Activated CD4-positive, alpha-beta T cell treated with anti-CD3 and anti-CD28 coated beads for 24 hours (primary cell): ENCODE results near the gene THAP3.
A peak's percentile ranks its signal among the peaks of the same experiment; 100 is the strongest.

ENCODE experiments used
- DNase-seq, 2 donors: peaks; one replicate each; pipeline ENCODE4 v3.0.0-alpha.2; 2020; ENCODE audit warnings: low read depth in 2 of 2

The THAP3 gene

DNA sequence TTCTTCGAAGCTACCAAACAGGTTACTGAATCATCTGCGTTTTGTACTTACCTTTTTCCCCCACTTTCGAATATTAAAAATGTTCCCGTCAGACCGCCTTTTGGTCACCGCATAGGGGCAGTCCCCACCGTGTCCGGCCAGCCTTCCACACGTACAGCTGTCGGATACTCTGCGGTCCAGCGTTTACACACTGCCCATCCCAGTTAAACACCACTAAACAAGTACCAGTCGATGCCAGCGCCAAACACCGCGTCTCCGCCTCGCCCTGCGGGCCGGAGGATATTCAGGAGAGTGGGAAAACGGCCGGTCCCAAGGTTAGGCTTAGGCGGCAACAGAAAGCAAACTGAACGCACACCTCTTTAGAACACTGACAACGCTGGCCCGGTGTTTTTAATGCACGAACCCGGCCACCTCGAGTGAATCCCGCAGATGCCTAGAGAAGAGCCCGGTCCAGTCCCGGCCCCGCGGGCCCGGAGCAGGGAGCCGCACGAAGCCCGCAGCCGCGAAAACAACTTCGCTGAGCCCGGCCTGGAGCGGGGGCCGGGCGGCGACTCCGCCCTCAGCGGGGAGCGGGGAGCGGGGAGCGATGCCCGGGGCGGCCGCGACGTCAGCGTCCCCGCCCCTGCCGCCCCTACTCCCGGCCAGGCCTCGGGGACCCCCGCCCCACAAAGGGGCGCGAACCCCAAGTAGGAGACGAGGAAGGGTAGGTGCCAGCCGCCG is 11.9 kb upstream of the THAP3 start:
- no peak for DNase-seq

DNA sequence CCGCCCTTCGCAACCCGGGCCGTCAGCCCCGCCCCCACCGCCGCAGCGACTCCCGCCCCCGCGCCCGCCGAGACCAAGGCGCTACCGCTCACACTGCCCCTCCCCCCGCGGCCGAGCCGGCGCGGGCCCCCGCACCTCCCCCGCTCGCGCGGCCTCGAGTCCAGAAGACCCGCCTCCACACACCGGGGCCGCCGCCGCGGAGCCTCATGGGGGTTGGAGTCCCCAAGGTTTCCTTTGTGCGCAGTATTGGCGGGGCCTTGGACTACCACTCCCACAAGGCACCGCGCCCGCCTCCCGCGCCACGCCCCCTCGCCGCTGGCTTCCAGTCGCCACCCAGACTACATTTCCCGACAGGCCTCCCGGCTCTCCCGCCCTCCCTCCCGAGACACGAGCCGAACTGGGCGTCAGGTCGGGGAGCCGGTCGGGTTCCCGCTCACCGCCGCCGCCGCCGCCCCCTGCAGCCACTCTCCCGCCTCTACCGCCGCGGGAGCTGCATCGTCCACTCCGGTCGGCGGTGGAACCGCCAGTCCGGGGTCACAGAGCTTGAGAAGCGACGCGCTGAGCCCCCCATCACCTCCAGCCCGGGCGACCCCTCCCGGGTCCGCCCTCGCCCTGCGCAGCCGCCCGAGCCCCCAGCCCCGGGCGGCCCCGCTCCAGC is 11.2 kb upstream of the THAP3 start, which contains the start of gene PHF13:
PHF13 (plus strand) TSS at position 371 of the 658 bp plus-strand sequence. CDS start 336 bp downstream, outside the sequence.
- peak; percentile 99 for DNase-seq

- DNase-seq: no peak
Observed at GRCh38 chr1:6614019-6614928, 10.4 kb upstream of the THAP3 start.

- no peak for DNase-seq
Observed at GRCh38 chr1:6614929-6615785, 9.5 kb upstream of the THAP3 start.

DNA sequence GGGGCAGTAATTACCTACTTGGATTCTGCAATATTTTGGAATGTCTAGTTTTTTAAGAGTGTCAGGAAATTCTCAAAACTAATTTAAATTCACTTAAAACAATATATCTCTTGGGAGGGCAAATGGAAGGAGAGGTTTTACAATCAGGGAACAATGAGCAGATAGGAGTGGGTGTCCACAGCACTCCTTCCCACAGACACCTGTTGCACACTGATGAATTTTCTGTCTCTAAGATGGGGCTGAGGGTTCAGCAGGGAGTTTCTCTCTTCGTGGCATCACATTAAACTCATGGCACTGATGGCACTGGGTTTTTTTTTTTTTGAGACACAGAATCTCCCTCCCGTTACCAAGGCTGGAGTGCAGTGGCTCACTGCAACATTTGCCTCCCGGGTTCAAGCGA is 5.6 kb upstream of the THAP3 start:
- no peak for DNase-seq

- no peak for DNase-seq
Observed at GRCh38 chr1:6621429-6622391, 3.0 kb upstream of the THAP3 start.

- DNase-seq: no peak
Observed at GRCh38 chr1:6622396-6623152, 2.1 kb upstream of the THAP3 start.

DNA sequence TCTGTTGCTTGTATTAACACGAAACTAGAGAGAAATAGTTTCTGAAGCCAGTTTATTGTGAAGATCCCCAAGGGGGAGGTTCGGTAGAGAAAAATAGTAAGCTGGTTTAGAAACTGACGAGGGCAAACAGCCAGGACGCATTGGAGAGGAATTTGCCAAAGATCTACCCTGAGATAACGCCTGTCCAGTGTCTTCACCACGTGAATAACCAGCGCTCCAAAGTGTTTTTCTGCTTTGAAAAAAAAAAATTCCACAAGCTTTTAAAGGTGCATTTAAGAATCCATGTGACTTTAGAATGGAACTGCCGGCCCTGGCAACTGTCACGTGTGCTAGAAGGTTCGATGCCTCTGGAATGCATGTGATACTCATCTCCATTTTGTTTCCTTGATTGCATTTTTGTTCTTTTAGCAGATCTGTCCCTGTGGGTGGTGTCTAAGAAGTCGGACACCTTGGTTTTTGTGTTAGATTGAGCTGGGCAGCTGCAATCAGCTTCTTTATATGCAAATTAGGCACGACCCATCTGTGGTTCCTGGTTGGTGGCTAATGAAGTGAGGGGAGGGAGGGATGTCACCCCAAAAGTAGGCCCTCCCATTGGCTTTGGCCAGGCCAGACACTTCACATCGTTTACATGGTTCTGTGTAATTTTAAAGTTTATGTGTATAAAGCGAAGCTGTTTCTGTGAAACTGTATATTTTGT is 1.3 kb upstream of the THAP3 start:
- no peak for DNase-seq

DNA sequence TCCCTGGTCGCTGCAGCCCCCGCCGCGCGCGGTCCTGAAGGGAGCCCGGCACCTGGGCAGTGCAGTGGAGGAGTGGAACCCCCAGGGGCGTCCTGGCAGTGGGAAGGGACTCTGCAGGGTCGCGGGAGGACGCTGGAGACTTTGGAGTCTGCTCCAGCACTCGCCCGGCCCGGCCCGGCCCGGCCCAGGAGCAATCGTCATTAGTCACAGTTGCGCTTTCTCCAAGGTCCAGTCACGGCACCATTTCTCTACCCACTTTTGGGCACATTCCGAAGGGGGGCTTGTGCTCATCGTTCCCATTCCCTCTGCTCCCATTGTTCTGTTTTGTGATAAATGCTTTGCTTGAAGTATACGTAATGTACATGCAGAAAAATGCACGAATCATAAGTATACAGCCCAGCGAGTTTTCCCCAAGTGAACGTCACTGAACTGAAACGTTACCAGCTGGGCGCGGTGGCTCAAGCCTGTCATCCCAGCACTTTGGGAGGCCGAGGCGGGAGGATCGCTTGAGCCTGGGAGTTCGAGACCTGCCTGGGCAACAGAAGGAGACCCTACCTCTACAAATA is 999 bp downstream of the THAP3 start:
- no peak for DNase-seq

DNA sequence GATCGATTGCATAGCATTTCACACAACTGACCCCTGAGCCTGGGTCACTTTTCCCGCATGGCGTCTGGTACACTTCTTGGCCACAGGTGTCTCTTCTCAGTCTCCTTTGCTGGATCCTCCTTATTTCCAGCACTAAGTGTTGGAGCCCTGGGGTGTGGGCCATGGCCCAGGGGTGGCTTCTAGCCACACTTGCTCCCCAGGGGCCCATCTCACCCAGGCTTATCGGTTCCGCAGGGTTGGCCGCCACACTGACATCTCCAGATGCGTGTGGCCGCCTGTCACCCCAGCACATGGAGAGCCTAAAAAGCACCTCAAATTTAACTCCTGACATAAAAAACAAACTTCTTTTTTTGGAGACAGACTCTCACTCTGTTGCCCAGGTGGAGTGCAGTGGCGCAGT is 2.4 kb downstream of the THAP3 start:
- no peak for DNase-seq

DNA sequence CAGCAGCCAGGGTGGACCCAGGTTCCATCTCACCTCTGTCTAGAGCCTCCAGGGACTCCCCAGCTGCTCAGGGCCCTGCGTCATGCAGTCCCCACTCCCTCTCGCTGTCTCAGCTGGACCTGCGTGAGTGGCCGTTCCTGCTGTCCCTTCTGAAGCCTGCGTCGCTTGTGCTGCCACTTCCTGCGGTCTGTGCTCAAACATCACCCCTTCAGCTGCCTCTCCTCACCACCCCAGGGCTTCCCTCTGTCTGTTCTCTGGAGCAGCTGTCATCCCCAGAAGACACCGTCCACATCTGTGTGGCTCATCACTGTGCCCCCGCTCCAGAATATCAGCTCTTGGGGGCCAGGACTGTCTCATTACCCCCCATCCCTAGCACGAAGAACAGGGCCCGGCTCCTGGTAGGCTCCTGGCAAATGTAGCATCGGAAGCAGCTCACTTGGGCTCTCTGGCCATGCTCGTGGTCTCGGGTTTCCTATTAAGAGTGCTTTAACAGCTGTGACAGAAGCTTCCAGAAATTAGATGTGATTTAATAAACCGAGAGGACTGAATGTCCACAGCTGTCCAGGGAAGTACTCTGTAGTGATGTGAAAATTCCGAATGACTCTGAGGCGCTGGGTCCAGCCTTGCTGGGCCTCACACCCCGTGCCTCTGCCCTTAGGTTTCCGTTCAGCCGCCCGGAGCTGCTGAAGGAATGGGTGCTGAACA is 3.3 kb downstream of the THAP3 start:
- no peak for DNase-seq

GRCh38 chr1:6628971-6629479 is 4.4 kb downstream of the THAP3 start:
- no peak for DNase-seq

DNA sequence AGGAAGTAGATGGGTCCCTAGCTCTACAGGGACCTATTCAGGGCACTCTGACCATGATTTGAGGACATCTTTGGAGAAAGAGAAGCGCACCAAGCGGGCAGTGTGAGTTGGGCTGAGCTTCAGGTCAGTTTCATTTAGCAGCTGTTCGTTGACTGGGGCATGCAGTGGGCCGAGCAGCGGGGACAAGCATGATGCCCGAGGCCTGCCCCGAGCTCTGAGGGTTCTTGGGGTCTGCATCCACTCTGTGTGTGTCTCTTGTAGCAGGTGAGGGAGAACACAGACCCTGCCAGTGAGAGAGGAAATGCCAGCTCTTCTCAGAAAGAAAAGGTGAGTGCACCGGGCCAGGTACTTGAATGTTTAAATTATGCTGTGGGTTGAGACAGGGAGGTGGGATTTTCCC is 5.4 kb downstream of the THAP3 start:
- no peak for DNase-seq

DNA sequence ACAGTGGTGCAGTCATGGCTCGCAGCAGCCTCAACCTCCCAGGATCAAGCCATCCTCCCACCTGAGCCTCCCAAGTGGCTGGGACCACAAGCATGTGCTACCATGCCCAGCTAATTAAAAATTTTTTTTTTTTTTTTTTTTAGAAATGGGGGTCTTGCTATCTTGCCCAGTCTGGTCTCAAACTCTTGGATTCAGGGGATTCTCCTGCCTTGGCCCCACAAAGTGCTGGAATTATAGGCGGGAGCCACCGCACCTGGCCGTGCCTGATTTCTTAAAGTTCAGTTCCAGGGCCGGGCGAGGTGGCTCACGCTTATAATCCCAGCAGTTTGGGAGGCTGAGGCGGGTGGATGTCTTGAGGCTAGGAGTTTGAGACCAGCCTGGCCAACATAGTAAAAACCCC is 6.4 kb downstream of the THAP3 start:
- no peak for DNase-seq

DNA sequence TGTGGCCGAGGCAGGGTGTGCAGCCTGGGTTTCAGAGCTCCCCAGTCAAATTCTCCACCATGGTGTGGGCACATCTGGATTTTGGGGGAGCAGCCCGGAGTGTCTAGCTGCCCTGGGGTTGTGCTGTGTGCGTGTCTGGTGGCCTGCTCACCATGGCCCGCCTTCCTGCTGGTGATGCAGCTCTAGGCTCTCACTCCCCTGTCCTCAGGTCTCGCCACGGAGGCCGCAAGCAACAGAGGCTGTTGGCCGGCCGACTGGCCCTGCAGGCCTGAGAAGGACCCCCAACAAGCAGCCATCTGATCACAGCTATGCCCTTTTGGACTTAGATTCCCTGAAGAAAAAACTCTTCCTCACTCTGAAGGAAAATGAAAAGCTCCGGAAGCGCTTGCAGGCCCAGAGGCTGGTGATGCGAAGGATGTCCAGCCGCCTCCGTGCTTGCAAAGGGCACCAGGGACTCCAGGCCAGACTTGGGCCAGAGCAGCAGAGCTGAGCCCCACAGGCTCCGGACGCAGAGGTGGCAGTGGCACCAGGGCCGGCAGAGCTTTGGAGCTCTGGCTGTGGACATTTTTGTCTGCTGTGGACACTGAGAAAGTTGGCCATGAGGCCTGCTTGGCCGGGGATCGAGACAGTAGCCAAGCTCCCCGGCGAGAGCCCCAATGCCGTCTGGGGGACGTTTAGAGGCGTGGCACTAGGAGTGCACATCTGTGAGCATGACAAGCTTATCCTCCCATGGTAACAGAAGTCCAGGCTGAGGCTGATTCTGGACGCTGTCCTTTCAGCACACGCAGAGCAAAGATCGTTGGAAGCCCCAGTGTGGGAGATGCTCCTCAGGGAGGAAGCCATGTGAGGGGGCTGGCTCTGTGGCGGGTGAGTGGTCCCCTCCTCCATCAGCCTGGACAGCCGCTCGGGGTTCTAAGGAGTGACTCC is 8.2 kb downstream of the THAP3 start:
- DNase-seq: no peak

DNA sequence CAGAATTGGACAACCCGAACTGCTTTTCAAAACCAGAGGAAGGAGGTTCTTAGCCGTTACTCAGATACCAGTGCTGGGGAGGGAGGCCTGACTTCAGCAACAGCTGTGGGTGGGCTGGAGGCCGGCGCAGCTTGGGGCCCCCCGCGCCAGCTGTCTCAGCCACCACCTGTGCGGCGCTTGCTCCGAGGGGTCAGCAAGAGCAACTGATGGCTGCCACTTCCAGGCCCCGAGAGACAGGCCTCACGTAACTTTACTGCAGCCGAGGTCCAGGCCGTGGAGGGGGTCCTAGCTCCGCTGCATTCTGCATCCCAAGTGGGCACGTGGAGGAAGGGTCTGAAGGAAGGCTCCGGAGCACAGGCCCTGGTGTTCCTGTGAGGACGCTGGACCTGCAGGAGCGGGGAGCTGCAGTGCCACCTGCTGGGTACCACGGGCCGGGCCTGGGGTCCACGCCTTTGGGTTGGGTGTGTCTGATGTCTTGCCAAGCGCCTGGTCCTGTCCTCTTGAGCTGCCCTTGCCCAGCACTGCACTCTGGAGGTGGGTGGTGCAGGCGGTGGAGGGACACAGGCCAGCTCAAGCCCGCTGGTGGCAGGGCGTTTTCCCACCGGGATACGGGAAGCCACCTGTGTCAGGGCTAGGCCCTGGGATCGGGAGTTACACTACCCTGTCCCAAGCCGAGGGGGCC is 9.8 kb downstream of the THAP3 start:
- DNase-seq: no peak
